DMS79 treated with DMSO at 0.1 percent for 48 hours (cell line): Measurements from ENCODE around the gene INTS1.

Source experiments
- DNase-seq: peaks from one replicate; lab custom pipeline; 2025; lab: John Stamatoyannopoulos, UW

The INTS1 gene

GRCh38 chr7:1508277-1508758 is 4.1 kb upstream of the INTS1 start:
- DNase-seq: no peak

- peak; percentile 5 for DNase-seq
Measured at GRCh38 chr7:1505731-1506550, 1.8 kb upstream of the INTS1 start.

- DNase-seq: no peak
Measured at GRCh38 chr7:1503390-1503789, 799 bp downstream of the INTS1 start.

- no peak for DNase-seq
Measured at GRCh38 chr7:1502845-1503244, 1.3 kb downstream of the INTS1 start.

- no peak for DNase-seq
Measured at GRCh38 chr7:1501487-1502270, 2.5 kb downstream of the INTS1 start.

GRCh38 chr7:1500064-1500807 is 4.0 kb downstream of the INTS1 start:
- no peak for DNase-seq

- DNase-seq: no peak
Measured at GRCh38 chr7:1499367-1500029, 4.7 kb downstream of the INTS1 start.

- DNase-seq: no peak
Measured at GRCh38 chr7:1498370-1499305, 5.6 kb downstream of the INTS1 start.

- no peak for DNase-seq
Measured at GRCh38 chr7:1497293-1497927, 6.8 kb downstream of the INTS1 start.

GRCh38 chr7:1496531-1497292 is 7.5 kb downstream of the INTS1 start:
- no peak for DNase-seq

GRCh38 chr7:1495564-1496242 is 8.5 kb downstream of the INTS1 start:
- no peak for DNase-seq

GRCh38 chr7:1494866-1495563 is 9.2 kb downstream of the INTS1 start:
- DNase-seq: no peak

GRCh38 chr7:1494447-1494846 is 9.7 kb downstream of the INTS1 start:
- DNase-seq: no peak

- no peak for DNase-seq
Measured at GRCh38 chr7:1493571-1493970, 10.6 kb downstream of the INTS1 start.

- DNase-seq: no peak
Measured at GRCh38 chr7:1493129-1493528, 11.1 kb downstream of the INTS1 start.

- DNase-seq: no peak
Measured at GRCh38 chr7:1492640-1493039, 11.5 kb downstream of the INTS1 start.

- DNase-seq: no peak
Measured at GRCh38 chr7:1492221-1492620, 12.0 kb downstream of the INTS1 start.

- DNase-seq: no peak
Measured at GRCh38 chr7:1490837-1491236, 13.4 kb downstream of the INTS1 start.
